Measurements from ENCODE around the gene NR3C2. TPM values are rescaled to one million over a fixed set of nuclear protein-coding genes. Genes with fewer than 3 reads are reported as not detected.

Gene NR3C2
- total and polyA plus RNA-seq, 2 experiments from 2014 or later, result 1.2 to 3.0 TPM

DNA sequence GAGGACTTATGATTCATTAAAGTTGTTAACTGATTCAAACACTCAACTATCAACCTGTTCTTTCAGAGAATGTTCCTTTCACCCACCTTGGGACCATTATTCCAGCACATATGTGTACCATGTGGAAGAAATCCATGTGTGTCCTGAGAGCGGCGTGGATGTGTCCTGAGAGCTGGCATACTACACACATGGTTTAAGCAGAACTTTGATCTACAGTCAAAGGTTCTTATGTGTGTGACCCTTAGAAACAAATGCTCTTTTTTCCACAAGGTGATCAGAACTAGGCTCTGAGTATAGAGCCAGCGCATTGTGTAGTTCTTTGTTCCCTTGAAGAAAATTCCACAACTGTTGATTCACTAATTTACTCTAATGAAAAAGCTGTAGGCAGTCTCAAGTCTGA is 332.0 kb downstream of the NR3C2 start:
- Mint-ChIP-seq H3K36me3 (ENCODE audit: low read depth) (no peaks in the 10 kb centered on the region; the same call in 1 of the 3 replicates), H3K27ac (no peak overlapping the region), H3K27me3 (ENCODE audit: insufficient read depth, low read depth, poor library complexity) (peaks cover 4% of the 10 kb centered on the region), H3K9me3 (peaks cover 6% of the 10 kb centered on the region; the same call in 2 of the 3 replicates), H3K4me1 (peaks cover 20% of the 10 kb centered on the region), H3K4me3 (no peak overlapping the region)
- Histone ChIP-seq H3K79me2 (replicated peaks; ENCODE audit: insufficient read depth) (no peaks in the 10 kb centered on the region), H2AFZ (no peak overlapping the region), H3K4me3 (no peak overlapping the region), H4K20me1 (replicated peaks; ENCODE audit: insufficient read depth) (no peaks in the 10 kb centered on the region), H3F3A (replicated peaks; ENCODE audit: low read depth) (no peaks in the 10 kb centered on the region), H3K4me1 (ENCODE audit: insufficient read depth) (peaks cover 19% of the 10 kb centered on the region), H3K4me2 (no peak overlapping the region), H3K9me2 (ENCODE audit: insufficient read depth) (peaks cover 8% of the 10 kb centered on the region), H3K27ac (ENCODE audit: low read depth) (no peak overlapping the region), H3K27me3 (ENCODE audit: insufficient read depth) (no peaks in the 10 kb centered on the region), H3K36me3 (ENCODE audit: insufficient read depth) (no peaks in the 10 kb centered on the region)
- TF ChIP-seq, protein P1, sequence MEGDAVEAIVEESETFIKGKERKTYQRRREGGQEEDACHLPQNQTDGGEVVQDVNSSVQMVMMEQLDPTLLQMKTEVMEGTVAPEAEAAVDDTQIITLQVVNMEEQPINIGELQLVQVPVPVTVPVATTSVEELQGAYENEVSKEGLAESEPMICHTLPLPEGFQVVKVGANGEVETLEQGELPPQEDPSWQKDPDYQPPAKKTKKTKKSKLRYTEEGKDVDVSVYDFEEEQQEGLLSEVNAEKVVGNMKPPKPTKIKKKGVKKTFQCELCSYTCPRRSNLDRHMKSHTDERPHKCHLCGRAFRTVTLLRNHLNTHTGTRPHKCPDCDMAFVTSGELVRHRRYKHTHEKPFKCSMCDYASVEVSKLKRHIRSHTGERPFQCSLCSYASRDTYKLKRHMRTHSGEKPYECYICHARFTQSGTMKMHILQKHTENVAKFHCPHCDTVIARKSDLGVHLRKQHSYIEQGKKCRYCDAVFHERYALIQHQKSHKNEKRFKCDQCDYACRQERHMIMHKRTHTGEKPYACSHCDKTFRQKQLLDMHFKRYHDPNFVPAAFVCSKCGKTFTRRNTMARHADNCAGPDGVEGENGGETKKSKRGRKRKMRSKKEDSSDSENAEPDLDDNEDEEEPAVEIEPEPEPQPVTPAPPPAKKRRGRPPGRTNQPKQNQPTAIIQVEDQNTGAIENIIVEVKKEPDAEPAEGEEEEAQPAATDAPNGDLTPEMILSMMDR (conservative IDR thresholded peaks at IDR 0.05; ENCODE audit: low read depth in 2 of 2), result no peak
- TF ChIP-seq POLR2AphosphoS5 (IDR thresholded peaks at IDR 0.05; ENCODE audit: low read depth) (no peak), EZH2 (IDR thresholded peaks at IDR 0.05; ENCODE audit: low read depth, unreplicated experiment) (no peak), JUNB (IDR thresholded peaks at IDR 0.05; ENCODE audit: unreplicated experiment) (no peak)
- TF ChIP-seq, protein P2, sequence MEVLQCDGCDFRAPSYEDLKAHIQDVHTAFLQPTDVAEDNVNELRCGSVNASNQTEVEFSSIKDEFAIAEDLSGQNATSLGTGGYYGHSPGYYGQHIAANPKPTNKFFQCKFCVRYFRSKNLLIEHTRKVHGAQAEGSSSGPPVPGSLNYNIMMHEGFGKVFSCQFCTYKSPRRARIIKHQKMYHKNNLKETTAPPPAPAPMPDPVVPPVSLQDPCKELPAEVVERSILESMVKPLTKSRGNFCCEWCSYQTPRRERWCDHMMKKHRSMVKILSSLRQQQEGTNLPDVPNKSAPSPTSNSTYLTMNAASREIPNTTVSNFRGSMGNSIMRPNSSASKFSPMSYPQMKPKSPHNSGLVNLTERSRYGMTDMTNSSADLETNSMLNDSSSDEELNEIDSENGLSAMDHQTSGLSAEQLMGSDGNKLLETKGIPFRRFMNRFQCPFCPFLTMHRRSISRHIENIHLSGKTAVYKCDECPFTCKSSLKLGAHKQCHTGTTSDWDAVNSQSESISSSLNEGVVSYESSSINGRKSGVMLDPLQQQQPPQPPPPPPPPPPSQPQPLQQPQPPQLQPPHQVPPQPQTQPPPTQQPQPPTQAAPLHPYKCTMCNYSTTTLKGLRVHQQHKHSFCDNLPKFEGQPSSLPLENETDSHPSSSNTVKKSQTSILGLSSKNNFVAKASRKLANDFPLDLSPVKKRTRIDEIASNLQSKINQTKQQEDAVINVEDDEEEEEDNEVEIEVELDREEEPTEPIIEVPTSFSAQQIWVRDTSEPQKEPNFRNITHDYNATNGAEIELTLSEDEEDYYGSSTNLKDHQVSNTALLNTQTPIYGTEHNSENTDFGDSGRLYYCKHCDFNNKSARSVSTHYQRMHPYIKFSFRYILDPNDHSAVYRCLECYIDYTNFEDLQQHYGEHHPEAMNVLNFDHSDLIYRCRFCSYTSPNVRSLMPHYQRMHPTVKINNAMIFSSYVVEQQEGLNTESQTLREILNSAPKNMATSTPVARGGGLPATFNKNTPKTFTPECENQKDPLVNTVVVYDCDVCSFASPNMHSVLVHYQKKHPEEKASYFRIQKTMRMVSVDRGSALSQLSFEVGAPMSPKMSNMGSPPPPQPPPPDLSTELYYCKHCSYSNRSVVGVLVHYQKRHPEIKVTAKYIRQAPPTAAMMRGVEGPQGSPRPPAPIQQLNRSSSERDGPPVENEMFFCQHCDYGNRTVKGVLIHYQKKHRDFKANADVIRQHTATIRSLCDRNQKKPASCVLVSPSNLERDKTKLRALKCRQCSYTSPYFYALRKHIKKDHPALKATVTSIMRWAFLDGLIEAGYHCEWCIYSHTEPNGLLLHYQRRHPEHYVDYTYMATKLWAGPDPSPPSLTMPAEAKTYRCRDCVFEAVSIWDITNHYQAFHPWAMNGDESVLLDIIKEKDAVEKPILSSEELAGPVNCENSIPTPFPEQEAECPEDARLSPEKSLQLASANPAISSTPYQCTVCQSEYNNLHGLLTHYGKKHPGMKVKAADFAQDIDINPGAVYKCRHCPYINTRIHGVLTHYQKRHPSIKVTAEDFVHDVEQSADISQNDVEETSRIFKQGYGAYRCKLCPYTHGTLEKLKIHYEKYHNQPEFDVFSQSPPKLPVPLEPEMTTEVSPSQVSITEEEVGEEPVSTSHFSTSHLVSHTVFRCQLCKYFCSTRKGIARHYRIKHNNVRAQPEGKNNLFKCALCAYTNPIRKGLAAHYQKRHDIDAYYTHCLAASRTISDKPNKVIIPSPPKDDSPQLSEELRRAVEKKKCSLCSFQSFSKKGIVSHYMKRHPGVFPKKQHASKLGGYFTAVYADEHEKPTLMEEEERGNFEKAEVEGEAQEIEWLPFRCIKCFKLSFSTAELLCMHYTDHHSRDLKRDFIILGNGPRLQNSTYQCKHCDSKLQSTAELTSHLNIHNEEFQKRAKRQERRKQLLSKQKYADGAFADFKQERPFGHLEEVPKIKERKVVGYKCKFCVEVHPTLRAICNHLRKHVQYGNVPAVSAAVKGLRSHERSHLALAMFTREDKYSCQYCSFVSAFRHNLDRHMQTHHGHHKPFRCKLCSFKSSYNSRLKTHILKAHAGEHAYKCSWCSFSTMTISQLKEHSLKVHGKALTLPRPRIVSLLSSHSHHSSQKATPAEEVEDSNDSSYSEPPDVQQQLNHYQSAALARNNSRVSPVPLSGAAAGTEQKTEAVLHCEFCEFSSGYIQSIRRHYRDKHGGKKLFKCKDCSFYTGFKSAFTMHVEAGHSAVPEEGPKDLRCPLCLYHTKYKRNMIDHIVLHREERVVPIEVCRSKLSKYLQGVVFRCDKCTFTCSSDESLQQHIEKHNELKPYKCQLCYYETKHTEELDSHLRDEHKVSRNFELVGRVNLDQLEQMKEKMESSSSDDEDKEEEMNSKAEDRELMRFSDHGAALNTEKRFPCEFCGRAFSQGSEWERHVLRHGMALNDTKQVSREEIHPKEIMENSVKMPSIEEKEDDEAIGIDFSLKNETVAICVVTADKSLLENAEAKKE (CRISPR knock-in tag; IDR thresholded peaks at IDR 0.05), result no peak
- no peak for ATAC-seq
- no peak for DNase-seq (ENCODE audit: low spot score)
